Measurements from ENCODE around the gene BRD4.

Gene BRD4

GRCh38 chr19:15225760-15226159, 106.6 kb downstream of the BRD4 start:
- DNase-seq (ENCODE audit: low read depth in 3 of 3): no peak

DNA sequence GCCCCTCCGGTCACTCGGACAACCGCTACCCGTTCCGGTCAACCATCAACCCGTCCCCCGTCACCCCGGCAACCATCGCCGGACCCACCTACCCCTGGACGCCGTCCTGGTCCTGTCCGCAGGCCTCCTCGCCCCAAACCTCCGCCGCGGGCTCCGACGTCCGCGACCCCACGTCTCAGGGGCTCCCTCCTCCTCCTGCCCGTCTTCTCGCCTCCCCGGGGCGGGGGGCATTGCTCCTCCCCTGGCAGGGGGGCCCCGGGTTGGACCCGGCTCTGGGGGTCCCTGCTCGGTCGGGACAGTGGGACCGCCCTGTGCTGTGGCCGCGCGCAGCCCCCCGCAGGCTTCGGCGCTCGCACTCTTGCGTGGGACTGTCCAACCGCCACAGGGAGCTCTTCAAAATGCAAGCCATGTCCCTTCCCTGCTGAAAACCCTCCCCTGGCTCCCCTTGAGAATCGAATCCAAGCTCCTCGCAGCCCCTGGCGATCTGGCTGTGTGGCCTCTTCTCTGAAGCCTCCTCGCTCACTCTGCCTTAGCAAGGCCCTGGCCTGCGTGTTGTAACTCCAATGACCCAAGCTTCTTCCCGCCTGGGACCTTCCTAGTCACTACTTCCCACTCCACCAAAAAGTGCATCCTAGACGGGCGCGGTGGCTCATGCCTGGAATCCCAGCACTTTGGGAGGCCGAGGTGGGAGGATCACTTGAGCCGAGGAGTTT, 108.5 kb downstream of the BRD4 start:
- no peak for DNase-seq (ENCODE audit: low read depth in 3 of 3)

DNA sequence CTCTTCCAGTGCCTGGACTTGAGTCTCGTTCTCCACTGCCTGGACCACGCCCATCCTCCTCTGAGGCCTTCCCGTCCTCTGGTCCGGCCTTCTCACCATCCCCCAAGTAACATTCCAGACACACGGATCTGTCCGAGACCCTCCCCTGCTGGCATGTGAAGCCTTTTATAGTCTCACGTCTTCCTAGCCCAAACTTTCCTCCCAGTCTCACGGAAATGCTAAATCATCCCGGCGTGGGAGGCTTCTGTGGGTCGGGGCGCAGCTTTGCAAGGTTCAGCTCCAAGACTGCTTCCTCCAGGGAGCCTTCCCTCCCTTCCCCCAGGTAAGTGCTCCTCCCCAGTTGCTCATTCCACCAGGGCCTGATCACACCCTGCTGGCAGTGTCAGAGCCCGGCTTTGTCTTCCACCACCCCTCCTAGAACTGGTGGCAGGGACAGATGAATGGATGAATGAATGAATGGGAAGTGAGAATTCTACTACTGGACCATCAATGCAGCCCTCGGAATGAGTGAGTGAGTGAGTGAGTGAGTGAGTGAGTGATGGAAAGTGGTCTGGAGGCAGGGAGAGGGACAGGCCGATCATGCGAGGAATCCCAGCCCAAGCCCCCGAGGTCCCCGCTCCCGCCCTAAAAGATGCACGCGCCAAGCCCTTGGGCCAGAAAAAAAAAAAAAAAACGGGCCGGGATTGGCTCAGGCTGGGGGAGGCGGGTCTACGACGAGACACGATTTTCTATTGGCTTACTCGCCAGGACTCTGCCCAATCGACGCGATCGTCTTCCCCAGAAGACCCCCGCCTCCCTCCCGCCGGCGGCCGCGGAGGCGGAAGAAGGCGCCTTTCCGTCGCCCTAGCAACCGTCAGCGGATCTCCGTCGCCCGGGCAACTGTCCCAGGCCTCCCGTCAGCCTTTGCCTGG, 109.3 kb downstream of the BRD4 start:
- DNase-seq (ENCODE audit: low read depth in 3 of 3): peak; percentile 55 to 81 (median 56)

DNA sequence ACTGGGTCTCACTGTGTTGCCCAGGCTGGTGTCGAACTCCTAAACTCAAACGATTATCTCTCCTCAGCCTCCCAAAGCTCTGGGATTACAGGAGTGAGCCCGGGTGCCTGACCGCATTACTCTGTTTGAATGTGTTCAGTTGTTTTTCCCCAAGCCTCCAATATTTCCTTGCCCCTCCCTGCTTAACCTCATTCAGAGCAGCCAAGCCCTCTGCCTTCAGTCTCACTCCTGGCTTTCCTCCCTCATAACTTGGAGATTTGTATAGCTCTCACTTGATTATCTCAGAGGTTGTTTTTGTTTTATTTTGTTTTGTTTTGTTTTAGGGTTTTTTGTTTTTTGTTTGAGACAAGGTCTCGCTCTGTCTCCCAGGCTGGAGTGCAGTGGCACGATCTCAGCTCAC, 111.5 kb downstream of the BRD4 start:
- DNase-seq (ENCODE audit: low read depth in 3 of 3): no peak

GRCh38 chr19:15218501-15218900, 113.8 kb downstream of the BRD4 start:
- no peak for DNase-seq (ENCODE audit: low read depth in 3 of 3)

DNA sequence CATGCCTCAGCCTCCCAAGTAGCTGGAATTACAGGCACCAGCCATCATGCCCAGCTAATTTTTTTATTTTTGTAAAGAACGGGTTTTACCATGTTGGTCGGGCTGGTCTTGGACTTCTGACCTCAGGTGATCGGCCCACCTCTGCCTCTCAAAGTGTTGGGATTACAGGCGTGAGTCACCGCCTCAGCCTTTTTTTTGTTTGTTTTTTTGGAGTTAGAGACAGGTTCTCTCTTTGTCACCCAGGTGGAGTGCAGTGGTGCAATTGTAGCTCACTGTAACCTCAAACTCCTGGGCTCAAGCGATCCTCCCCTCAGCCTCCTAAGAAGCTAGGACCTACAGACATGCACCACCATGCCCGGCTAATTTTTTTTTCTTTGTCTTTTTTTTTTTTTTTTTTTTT, 116.0 kb downstream of the BRD4 start:
- no peak for DNase-seq (ENCODE audit: low read depth in 3 of 3)

DNA sequence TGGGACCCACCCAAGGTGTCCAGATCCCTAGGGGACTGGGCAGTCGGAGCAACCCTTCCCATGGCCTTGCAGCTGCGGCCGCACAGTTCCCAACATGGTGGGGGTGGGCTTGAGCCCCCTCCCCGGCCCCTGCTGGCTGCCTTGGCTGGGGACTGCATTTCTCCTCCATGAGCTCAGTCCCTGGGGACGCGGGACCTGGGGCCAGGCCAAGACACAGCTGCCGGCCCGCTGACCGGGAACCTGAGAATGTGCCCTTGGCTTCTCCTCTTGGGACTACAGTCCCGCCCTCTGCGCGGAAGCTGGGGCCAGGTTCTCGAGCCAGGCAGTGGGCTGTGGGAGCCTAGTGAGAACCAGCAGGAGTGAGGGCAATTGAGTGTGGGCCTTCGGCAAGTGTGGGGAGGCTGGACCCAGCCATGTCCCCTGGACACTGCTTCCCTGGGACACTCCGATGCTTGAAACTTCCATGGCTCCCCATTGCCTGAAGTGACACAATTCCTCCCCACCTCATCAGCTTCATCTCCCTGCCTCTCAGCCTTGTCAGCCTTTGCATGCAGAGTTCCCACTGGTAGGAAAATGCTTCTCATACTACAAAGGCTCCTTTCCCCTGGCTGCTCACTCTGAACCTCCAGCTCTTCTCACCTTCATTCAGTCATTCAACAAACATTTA, 118.5 kb downstream of the BRD4 start:
- no peak for DNase-seq (ENCODE audit: low read depth in 3 of 3)

DNA sequence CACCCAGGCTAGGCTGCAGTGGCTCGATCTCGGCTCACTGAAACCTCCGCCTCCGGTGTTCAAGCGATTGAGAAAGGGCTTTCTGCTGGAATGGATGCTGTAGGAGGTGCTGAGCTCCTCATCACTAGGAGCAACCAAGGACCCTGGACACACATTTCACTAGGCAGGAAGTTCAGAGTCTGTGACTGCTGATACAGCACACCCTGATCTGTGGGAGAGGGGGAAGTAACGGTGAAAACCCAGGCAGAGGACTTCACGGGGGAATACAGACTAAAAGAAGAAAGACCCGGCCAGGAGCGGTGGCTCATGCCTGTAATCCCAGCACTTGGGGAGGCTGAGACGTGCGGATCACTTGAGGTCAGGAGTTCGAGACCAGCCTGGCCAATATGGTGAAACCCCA, 119.6 kb downstream of the BRD4 start:
- no peak for DNase-seq (ENCODE audit: low read depth in 3 of 3)

GRCh38 chr19:15210323-15210781, 122.0 kb downstream of the BRD4 start:
- no peak for DNase-seq (ENCODE audit: low read depth in 3 of 3)

GRCh38 chr19:15201374-15202023, 130.8 kb downstream of the BRD4 start:
- no peak for DNase-seq (ENCODE audit: low read depth in 3 of 3)

DNA sequence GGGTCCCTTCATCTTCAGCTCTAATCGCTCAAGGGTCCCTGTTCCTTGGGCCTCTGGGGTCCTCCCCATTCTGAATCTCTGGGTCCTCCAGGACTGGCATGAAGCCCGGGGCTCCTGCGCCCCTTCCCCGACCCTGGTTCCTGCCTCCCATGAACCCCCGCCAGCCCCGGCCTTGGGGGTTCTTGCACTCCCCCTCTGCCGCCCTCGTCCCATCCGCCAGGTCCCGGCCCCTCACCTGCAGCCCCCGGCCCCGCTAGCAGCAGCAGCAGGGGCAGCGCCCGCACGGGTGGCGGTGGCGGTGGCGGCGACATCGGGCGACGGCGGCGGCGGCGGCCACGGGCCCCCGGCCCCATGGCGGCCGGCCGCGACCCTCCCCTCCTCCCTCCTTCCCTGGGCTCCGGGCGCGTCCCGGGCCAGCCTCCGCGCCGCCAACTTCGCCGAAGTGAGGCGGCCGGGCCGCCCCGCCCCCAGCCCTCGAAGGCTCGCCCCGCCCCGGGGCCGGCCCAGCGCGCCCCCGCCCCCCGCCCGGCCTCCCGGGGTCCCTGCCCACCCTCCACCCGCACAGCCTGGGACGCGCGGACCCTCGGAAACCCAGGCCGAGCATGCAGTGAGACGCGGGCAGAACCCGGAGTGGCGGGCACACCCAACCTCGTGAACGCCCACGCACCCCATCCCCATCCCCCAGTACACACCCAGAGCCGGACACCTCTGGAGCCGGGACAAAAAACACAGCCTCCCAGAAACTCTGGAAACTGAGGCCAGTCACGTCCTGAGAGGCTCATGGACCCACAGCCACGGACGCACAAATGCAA, 131.6 kb downstream of the BRD4 start, which contains the start of gene NOTCH3:
NOTCH3 (minus strand) TSS at position 443 of the 812 bp plus-strand sequence; CDS start at position 353, 90 bp downstream.
- no peak for DNase-seq (ENCODE audit: low read depth in 3 of 3)

DNA sequence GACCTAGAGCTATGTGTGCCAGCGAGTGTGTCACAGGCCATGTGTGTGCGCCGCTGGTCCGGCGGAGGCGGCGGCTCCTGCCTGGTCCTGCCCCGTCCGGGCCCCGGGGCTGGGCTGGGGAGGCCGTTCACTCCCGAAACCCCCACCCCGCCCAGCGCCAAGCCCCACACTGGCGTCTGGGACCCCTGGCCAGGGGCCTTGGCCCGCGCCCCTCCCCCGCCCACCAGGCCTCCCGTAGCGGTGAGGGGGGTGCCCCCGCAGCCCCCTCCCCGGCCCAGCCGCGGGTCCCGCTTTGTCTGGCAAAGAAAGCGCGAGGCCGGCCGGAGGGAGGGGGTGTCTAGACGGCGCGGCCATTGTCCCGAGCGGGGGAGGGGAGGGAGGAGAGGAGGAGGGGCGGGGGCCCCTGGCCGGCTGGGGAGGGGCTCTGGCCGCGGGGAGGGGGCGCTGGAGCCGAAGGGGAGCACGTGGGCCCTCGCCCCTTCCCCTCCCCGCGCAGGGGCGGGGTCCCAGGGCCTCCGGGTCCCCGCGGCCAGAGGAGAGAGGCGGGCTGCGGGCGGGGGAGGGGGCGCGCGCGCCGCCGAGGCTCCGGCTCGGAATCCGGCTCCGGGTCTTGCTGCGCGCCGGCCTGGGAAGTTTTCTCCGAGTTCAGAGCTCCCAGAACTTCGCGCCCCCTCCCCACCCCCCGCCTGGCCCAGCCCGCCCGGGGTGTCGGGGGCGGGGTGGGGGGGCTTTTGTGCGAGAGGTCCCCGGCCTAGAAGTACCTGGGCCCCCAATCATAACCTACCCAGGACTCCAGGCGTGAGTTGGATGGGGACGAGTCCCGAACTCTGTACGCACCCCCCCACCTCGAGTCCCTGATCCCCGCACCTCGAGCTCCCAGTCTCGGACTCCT, 132.4 kb downstream of the BRD4 start:
- DNase-seq (ENCODE audit: low read depth in 3 of 3): no peak

GRCh38 chr19:15198951-15199660, 133.2 kb downstream of the BRD4 start:
- no peak for DNase-seq (ENCODE audit: low read depth in 3 of 3)

DNA sequence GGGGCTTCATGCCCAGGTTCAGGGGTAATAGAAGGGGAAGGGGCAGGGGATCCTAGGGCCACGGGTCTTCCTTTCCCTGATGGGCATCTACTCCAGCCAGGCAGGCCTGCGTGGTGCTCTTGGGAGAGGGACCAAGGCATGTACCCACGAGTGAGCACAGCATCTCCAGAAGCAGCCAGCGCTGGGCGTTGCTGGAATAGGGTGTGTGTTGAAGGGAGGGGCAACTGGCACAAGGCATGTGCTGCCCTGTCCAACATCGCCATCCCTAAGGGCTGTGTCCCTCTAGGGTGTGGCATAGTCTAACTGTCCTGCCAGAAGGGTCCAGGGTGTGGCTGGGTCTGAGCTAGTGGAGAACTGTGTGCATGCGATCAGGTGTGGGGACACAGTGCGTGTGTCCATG, 134.4 kb downstream of the BRD4 start:
- no peak for DNase-seq (ENCODE audit: low read depth in 3 of 3)

DNA sequence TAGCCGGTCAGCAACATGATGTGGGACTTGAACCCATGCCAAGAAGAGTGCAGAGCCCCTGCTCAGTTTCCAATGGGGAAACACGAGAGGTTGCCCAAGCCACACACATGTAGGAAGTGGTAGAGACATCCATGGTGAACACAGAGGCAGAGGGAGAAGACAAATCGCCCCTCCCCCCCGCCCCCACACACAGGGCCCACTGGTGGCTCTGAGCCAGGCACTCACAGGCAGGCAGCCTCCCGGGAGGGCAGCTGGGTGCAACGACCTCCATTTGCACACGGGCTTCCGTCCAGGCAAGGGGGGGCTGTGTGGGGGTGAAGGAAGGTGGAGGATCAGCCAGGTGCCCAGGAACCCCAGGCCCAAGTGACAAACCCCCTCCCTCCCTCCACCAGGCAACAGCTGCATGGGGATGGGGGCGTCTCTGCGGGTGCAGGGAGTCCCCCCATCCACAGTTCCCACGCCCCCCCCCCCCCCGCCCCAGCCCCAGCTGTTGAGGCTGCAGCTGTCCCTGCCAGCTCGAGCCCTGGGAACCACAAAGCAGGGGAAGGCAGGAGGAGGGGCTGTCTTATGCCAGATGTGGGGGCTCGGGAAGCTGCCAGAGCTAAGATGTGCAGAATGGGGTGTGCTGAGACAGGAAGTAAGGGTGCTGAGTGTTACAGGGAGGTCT, 134.9 kb downstream of the BRD4 start:
- DNase-seq (ENCODE audit: low read depth in 3 of 3): no peak

DNA sequence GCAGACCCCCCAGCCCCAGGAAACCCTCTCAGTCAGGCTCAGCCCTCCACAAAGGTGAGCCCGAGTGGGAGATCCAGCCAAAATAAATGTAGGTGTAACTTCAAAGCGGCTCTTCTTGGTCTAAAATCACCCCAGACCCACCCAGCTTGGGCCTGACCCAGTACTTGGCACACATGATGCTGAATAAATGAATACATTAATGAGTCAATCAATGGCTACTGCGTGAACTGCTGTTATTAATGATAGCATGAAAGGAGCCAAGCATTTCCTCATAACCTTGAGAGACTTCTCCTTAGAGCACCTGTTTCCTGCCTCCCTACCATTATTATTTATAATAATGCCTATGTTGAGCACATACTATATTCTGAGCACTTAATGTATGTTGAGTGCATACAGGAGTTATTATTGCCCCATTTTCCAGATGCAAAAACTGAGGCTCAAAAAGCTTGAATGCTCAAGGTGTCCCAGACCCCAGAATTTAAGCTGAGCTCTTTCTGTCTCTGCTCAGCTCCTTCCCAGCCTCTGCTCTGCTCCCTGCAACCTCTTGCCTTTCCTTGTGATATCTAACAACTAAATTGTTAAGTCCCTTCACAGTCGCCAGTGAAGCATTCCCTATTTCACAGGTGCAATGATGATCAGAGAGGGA, 135.9 kb downstream of the BRD4 start:
- no peak for DNase-seq (ENCODE audit: low read depth in 3 of 3)

GRCh38 chr19:15195371-15196334, 136.7 kb downstream of the BRD4 start:
- DNase-seq (ENCODE audit: low read depth in 3 of 3): no peak
